ENCODE data around the gene CRACDL. TPM values are rescaled to one million over a fixed set of nuclear protein-coding genes. Genes with fewer than 3 reads are reported as not detected.

The CRACDL gene
- total RNA-seq, 1 experiment from 2014 or later: not detected

DNA sequence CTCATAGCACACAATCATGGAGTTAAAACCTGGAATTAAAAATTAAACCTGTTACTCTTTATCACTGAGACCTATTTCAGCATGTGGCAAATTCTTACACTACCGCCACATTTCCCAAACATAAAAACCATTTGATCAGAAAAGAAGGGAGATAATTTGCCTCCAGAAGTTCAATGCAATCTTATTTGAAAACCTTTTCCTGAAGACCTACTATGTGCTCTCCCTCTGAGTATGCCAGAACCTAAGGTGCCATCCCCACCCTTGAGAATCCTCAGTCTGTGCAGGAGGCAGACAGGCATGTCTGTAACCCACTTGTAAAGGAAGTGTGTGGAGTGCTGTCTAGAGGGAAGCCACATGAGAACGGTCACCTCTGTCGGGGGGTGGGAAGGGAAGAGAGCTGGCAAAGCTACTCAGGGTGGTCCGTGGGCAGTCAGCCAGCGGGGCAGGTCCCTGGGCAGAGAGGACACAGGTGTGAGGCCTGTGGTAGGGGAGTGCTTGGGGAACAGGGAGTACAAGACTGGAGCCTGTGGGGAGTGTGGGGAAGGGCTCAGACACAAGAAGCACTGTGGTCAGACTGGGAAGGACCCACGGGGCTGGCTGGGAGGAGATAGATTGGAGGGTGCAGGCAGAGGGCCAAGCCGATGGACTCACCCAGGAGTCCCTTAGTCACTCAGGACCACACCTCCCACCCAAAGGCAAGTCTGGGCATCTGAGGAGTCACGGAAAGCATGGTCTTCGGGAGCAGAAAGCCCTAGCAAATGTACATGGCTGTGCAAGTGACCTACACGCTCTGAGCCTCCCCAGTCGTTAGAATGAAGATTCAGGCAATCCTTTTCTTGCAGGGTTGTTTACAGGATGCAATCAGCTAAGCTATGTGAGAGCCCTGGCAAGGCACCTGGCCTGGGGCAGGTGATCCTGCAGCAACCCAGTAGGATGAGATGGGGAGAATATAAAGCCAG, 22.8 kb downstream of the CRACDL start:
- intact Hi-C loops (cut with micrococcal nuclease): loop anchor here (10.0 kb wide), 2 partner anchors 48 to 268 kb away; no protein-coding TSS in a partner anchor
- H3K27me3 ChIP-seq (ENCODE audit: low read length): no peaks in the 10 kb centered on the region
- H3K9me2 ChIP-seq (replicated peaks; ENCODE audit: low read length): no peaks in the 10 kb centered on the region
- H3F3A ChIP-seq (ENCODE audit: low read length, unreplicated experiment): no peaks in the 10 kb centered on the region
- TF ChIP-seq EZH2 (IDR thresholded peaks at IDR 0.05; ENCODE audit: low read length, unreplicated experiment) (no peak), CTCF (conservative IDR thresholded peaks at IDR 0.05; ENCODE audit: low read depth, low read length) (no peak), EZH2phosphoT487 (IDR thresholded peaks at IDR 0.05; ENCODE audit: borderline replicate concordance, low read length) (no peak)
- H4K20me1 ChIP-seq (ENCODE audit: low read length): no peaks in the 10 kb centered on the region
- ChIA-PET CTCF (no interaction called here), POLR2A (ENCODE audit: unreplicated experiment) (no interaction called here)
- no peak overlapping the region for H3K4me3 ChIP-seq (ENCODE audit: low read length)
- H3K9me3 ChIP-seq (ENCODE audit: low read length): no peaks in the 10 kb centered on the region
- H3K9ac ChIP-seq (ENCODE audit: low read length): peak overlapping the region; percentile 28; the same call in 1 of the 2 replicates
- H3K4me1 ChIP-seq (ENCODE audit: insufficient read depth, low read length): peaks cover 74% of the 10 kb centered on the region
- H3K4me2 ChIP-seq (ENCODE audit: low read length): peak overlapping the region; percentile 78
- no TSS peak for BruUV-seq (replicated peaks)
- H3K79me2 ChIP-seq (ENCODE audit: low read length): no peaks in the 10 kb centered on the region
- no peaks in the 10 kb centered on the region for H3K36me3 ChIP-seq (ENCODE audit: low read depth, low read length)
- H2AFZ ChIP-seq (ENCODE audit: low read length): no peak overlapping the region
- H3K27ac ChIP-seq (ENCODE audit: low read length): peak overlapping the region; percentile 68
- ATAC-seq (no peak; the same call in 1 of the 2 replicates), DNase-seq (peak; percentile 64)

- Histone ChIP-seq H3K9me3 (ENCODE audit: low read length) (no peaks in the 10 kb centered on the region), H3K9ac (ENCODE audit: low read length) (no peak overlapping the region), H3K79me2 (ENCODE audit: low read length) (no peaks in the 10 kb centered on the region), H3K4me3 (ENCODE audit: low read length) (peak overlapping the region; percentile 49; the same call in 1 of the 2 replicates), H4K20me1 (ENCODE audit: low read length) (no peaks in the 10 kb centered on the region), H3K4me2 (ENCODE audit: low read length) (peak overlapping the region; percentile 78), H3K27ac (ENCODE audit: low read length) (peak overlapping the region; percentile 68), H3K9me2 (replicated peaks; ENCODE audit: low read length) (no peaks in the 10 kb centered on the region), H3K4me1 (ENCODE audit: insufficient read depth, low read length) (peaks cover 74% of the 10 kb centered on the region), H2AFZ (ENCODE audit: low read length) (0 out of 2 replicates have a peak overlapping the region, but pooled peaks have one; percentile 25), H3K36me3 (ENCODE audit: low read depth, low read length) (no peaks in the 10 kb centered on the region), H3K27me3 (ENCODE audit: low read length) (no peaks in the 10 kb centered on the region), H3F3A (ENCODE audit: low read length, unreplicated experiment) (no peaks in the 10 kb centered on the region)
- BruUV-seq (replicated peaks): no TSS peak
- POLR2A ChIA-PET (ENCODE audit: unreplicated experiment): no interaction called here
- intact Hi-C loops (cut with micrococcal nuclease): loop anchor here (10.0 kb wide), 2 partner anchors 48 to 268 kb away; no protein-coding TSS in a partner anchor
- ATAC-seq (peak; percentile 53), DNase-seq (peak; percentile 90)
- no peak for TF ChIP-seq CTCF (conservative IDR thresholded peaks at IDR 0.05; ENCODE audit: low read depth, low read length)
- no peak for TF ChIP-seq EZH2 (IDR thresholded peaks at IDR 0.05; ENCODE audit: low read length, unreplicated experiment)
- no peak for TF ChIP-seq EZH2phosphoT487 (IDR thresholded peaks at IDR 0.05; ENCODE audit: borderline replicate concordance, low read length)
- CTCF ChIA-PET: interaction anchor here (0.6 kb wide), 1 partner anchor 542 kb away, joined by 4 read pairs; no protein-coding TSS in a partner anchor
Measured at GRCh38 chr2:98912221-98912851, 23.7 kb downstream of the CRACDL start.

All from PC-3 (cell line).